NK-92 (cell line): ENCODE data around the gene SLC29A3.
"Not testable (repeated sequence)": the region's sequence is repeated elsewhere in the genome, so short reads cannot be mapped to it uniquely, and the experiment has no call there.

ENCODE experiments used
- DNase-seq: peaks from one replicate; lab custom pipeline; 2025; ENCODE audit not compliant: unreplicated experiment; lab: John Stamatoyannopoulos, UW

Gene SLC29A3

GRCh38 chr10:71319042-71319799 lies at the start of gene SLC29A3:
SLC29A3 (plus strand) TSS chr10:71319259; CDS start chr10:71319310, 51 bp downstream.
- no peak for DNase-seq

GRCh38 chr10:71269301-71270288 lies 49.5 kb upstream of the SLC29A3 start:
- DNase-seq, result no peak

- DNase-seq, result no peak
These were observed 48.5 kb upstream of the SLC29A3 start for GRCh38 chr10:71270301-71271220.

- no peak for DNase-seq
These were observed 47.4 kb upstream of the SLC29A3 start for GRCh38 chr10:71271662-71272055.

- no peak for DNase-seq
These were observed 46.8 kb upstream of the SLC29A3 start for GRCh38 chr10:71272056-71272771.

GRCh38 chr10:71272974-71273373 lies 46.1 kb upstream of the SLC29A3 start:
- not testable (repeated sequence) for DNase-seq

GRCh38 chr10:71273506-71273905 lies 45.6 kb upstream of the SLC29A3 start:
- DNase-seq, result no peak

GRCh38 chr10:71274901-71275796 lies 43.9 kb upstream of the SLC29A3 start:
- no peak for DNase-seq

- DNase-seq, result no peak
These were observed 42.2 kb upstream of the SLC29A3 start for GRCh38 chr10:71276873-71277272.

GRCh38 chr10:71277914-71278665 lies 41.0 kb upstream of the SLC29A3 start:
- no peak for DNase-seq

GRCh38 chr10:71278691-71279588 lies 40.1 kb upstream of the SLC29A3 start:
- no peak for DNase-seq

- no peak for DNase-seq
These were observed 39.4 kb upstream of the SLC29A3 start for GRCh38 chr10:71279590-71280170.

- no peak for DNase-seq
These were observed 38.8 kb upstream of the SLC29A3 start for GRCh38 chr10:71280216-71280615.

GRCh38 chr10:71280825-71281224 lies 38.2 kb upstream of the SLC29A3 start:
- DNase-seq, result no peak

- DNase-seq, result no peak
These were observed 37.3 kb upstream of the SLC29A3 start for GRCh38 chr10:71281646-71282322.

- no peak for DNase-seq
These were observed 36.8 kb upstream of the SLC29A3 start for GRCh38 chr10:71282323-71282680.

GRCh38 chr10:71283410-71283809 lies 35.6 kb upstream of the SLC29A3 start:
- DNase-seq, result no peak
